H1 (cell line): ENCODE data around the gene AP3M1. TPM values are rescaled to one million over a fixed set of nuclear protein-coding genes. Genes with fewer than 3 reads are reported as not detected.

Experiments used
- RBBP5 ChIP-seq: IDR thresholded peaks from 2 replicates; pipeline ENCODE4 v1.7.1; 2012; ENCODE audit warnings: low read depth, mild to moderate bottlenecking, inconsistent platforms, low read length, moderate library complexity, borderline replicate concordance
- polyA plus RNA-seq, 7 experiments: library from polyadenylated mRNA; depleted of rRNA in 3 of 7; stranded (reverse) in 5 of 7; unstranded in 2 of 7; fragments of >200 nt in 5 of 7; fragments of 200-250 nt in 2 of 7; gene quantifications; 1 replicate in 5 of 7; 2 replicates in 1 of 7; 4 replicates in 1 of 7; pipeline versions ENCODE4 v1.2.1 to v1.2.3, GENCODE V29; 2011 to 2013; ENCODE audit warnings: missing spikeins in 2 of 7, mixed read lengths in 2 of 7
- total RNA-seq: library from RNA; stranded (reverse); fragmentation: NEBNext Ultra II Directional; extraction: Animal tissue kit (Norgen Biotek cat#: 25700); gene quantifications from 2 replicates; pipeline ENCODE4 v1.2.1, GENCODE V29; 2021

Gene AP3M1
- total and polyA plus RNA-seq, 2 of the 8 experiments (the other 6 are each of a cell fraction or from before 2014, with no cell fraction given) = 23.9 to 38.9 TPM

DNA sequence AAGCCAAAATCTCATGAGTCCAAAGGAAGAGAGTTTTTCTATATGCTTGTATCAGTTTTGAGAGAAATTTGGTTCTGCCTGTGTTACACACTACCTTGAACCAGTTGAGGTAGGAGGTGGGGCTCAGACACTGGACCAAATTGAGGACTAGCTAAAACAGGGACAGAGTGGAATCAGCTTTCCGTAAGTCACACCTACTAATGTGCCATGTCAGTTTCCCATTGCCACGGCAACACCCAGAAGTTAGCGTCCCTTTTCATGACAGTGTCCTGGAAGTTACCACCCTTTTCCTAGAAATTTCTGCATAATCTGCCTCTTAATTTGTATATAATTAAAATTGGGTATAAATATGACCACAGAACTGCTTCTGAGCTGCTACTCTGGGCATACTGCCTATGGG is 9.4 kb upstream of the AP3M1 start (continued):
- TF ChIP-seq RBBP5 = no peak
